ENCODE results near the gene SLC35E3.

Gene SLC35E3

GRCh38 chr12:68768431-68768939 is 22.5 kb downstream of the SLC35E3 start:
- no peak for DNase-seq (ENCODE audit: extremely low spot score, insufficient read length, low read depth)

DNA sequence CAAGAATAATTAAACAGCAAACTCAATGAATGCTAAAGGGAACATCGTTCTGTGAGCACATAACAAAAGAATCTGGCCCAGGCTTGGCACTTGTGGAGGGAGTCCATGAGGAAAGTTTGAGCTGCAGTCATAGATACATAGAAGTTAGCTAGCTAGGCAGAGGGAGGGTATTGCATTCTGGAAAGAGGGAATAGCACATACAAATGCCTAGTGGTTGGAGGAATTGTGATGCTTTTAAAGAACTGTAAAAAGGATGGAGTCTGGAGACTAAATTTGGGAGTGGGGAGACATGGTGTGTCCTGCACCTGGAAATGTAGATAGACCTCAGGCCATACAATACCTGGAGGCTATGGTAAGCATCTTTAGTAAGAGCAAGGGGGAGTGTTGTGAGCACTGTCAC is 24.0 kb downstream of the SLC35E3 start:
- no peak for FAIRE-seq

More at GRCh38 chr12:68768431-68768939, 22.5 kb downstream of the SLC35E3 start:
- no peak for FAIRE-seq

DNA sequence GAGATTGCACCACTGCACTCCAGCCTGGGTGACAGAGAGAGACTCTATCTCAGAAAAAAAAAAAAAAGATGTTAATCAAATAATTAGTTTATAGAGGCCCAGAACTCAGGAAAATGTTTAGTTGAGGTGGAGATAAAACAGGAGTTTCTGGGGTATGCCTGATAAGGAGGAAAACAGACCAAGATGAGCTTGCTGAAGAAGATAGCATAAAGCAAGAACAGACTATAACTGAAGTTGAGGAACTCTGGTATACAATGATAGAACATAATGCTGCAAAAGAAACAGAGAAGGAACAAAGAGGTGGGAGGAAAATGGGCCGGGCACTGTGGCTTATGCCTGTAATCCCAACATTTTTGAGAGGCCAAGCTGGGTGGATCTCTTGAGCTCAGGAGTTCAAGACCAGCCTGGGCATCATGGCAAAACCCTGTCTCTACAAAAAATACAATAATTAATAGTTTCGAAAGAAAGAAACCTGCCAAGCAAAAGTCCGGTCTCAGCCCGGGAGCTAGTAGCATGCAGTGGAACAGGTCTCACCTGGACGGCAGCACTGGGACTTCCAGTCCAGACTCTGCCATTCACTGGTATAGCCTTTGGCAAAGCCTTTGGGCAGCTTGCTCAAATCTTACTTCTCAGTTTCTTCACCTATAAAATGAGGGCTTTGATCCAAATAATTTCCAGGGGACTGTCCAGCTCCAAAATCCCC is 25.4 kb downstream of the SLC35E3 start:
- DNase-seq (ENCODE audit: extremely low spot score, insufficient read length, low read depth) (no peak), FAIRE-seq (no peak)

More for the DNA sequence above, 24.0 kb downstream of the SLC35E3 start:
- DNase-seq (ENCODE audit: extremely low spot score, insufficient read length, low read depth) = no peak

GRCh38 chr12:68772714-68773113 is 26.7 kb downstream of the SLC35E3 start:
- no peak for DNase-seq (ENCODE audit: extremely low spot score, insufficient read length, low read depth)

DNA sequence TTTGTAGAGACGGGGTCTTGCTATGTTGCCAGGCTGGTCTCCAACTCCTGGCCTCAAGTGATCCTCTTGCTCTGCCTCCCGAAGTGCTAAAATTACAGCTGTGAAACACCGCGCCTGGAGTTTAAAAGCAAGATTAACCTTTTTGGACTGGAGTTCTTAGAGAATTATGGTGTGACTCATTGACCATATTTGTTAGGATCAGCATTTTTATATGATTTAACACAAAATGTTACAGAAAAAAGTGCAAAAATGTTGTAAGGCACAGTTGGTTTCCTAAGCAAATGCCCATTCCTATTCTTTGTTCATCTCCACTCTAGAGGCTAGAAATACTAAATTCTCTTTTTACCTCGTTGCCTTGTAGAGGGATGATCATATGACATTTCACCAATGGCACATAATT is 27.6 kb downstream of the SLC35E3 start:
- no peak for DNase-seq (ENCODE audit: extremely low spot score, insufficient read length, low read depth)
- no peak for FAIRE-seq

More at GRCh38 chr12:68772714-68773113, 26.7 kb downstream of the SLC35E3 start:
- FAIRE-seq = peak; percentile 46

- no peak for DNase-seq (ENCODE audit: extremely low spot score, insufficient read length, low read depth)
- FAIRE-seq = no peak
Measured at GRCh38 chr12:68775121-68775630, 29.2 kb downstream of the SLC35E3 start.

DNA sequence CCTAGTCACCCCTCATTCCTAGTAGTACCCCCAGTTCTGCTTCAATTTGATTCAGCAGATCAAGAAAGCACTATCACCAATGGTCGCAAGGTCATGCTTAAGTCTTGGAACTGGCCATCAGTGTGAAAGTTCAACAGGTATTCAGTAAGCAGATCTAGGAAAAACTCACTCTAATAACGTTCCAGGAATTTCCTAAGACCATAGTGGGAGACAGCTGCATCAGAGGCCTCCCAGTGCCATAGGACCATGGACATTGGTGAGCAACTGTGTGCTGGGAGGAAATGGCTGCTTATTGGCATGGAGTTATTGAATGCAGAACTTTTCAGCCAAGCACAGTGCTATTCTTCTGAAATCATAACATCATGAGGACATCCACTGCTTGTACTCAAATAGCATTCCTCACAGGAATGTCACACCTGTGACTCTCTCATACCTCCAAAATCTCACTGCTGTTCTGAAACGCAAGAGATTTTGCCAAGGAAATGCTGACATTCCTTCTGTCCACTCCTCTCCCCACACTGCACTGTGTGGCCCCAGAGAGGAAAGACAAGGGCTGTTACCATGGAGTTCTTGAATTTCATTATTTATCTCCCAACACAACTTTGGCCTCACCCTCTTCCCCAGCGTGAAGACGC is 31.1 kb downstream of the SLC35E3 start:
- DNase-seq (ENCODE audit: extremely low spot score, insufficient read length, low read depth) = no peak
- FAIRE-seq = no peak

- FAIRE-seq (no peak), DNase-seq (ENCODE audit: extremely low spot score, insufficient read length, low read depth) (no peak)
Measured at GRCh38 chr12:68779280-68779679, 33.3 kb downstream of the SLC35E3 start.

DNA sequence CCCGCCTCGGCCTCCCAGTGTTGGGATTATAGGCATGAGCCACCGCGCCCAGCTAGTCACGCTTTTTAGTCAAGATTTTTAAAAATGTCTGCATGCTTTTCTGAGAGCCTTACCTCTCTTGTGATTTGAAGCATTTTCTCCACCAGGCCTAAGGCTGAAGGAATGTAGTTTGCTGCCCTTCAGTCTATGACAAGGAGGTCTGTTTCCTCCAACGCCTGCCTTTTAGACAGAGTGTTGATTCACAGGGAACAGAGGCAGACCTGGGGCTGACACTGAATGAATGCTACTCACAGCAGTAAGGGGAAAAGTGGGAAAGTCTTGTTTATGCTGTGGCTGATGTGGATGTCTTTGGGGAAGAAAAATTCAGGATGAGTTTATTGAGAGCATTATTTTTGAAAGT is 34.8 kb downstream of the SLC35E3 start:
- FAIRE-seq (no peak), DNase-seq (ENCODE audit: extremely low spot score, insufficient read length, low read depth) (no peak)

- FAIRE-seq = no peak
Measured at GRCh38 chr12:68781728-68782127, 35.8 kb downstream of the SLC35E3 start.

GRCh38 chr12:68784015-68784414 is 38.0 kb downstream of the SLC35E3 start:
- FAIRE-seq (no peak), DNase-seq (ENCODE audit: extremely low spot score, insufficient read length, low read depth) (no peak)

More at GRCh38 chr12:68781728-68782127, 35.8 kb downstream of the SLC35E3 start:
- no peak for DNase-seq (ENCODE audit: extremely low spot score, insufficient read length, low read depth)

GRCh38 chr12:68785358-68785757 is 39.4 kb downstream of the SLC35E3 start:
- FAIRE-seq = no peak

DNA sequence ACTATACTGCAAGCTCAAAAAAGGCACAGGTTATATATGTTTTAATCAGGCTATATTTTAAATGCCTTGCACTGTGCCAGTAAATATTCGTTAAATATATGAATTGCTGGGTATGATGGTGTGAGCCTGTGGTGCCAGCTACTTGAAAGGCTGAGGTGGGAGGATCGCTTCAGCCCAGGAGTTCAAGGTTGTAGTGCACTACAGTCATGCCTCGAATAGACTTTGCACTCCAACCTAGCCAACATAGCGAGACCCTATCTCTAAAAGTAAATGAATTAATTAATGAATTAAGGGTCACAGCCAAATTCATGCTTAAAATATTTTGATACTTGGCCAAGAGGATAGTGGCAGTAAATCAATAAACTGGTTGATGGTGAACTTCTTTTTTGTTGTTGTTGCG is 39.8 kb downstream of the SLC35E3 start:
- DNase-seq (ENCODE audit: extremely low spot score, insufficient read length, low read depth) (no peak), FAIRE-seq (no peak)

More at GRCh38 chr12:68785358-68785757, 39.4 kb downstream of the SLC35E3 start:
- no peak for DNase-seq (ENCODE audit: extremely low spot score, insufficient read length, low read depth)

DNA sequence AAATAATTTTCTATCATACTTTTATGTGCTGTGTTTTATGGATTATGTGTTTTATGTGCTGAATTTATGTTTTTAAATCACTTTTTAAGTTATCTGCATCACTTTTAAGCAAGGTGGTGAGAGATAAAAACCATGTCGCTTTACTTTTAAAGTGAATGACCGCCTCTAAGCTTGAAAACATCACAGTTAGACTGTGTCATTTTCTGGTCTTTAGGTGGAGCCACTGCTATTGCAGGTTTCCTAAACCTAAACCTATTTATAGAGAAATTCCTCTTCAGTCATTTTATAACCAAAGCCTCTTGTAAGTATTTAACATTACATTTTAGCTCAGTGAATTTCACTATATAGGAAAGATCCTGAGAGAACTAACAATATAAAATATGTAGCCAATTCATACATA is 41.0 kb downstream of the SLC35E3 start:
- no peak for DNase-seq (ENCODE audit: extremely low spot score, insufficient read length, low read depth)
- FAIRE-seq = no peak

DNA sequence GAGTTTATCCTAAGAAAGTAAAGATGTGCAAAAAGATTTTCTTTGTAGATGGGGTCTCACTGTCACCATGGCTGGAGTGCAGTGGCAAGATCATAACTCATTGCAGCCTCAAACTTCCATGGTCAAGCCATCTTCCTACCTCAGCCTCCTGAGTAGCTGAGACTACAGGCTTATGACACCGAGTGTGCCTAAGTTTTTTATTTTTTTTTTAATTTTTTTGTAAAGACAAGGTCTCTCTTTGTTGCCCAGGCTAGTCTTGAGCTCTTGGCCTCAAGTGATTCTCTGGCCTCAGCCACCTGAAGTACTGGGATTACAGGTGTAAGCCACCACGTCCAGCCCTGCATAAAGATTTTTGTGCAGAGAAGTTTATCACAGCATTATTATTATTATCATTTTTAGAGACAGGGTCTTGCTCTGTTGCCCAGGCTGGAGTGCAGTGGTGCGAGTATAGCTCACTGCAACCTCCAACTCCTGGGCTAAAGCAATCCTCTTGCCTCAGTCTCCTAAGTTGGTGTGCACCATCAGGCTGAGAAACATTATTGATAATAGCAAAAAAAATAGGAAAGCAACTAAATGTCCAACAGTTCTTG is 42.7 kb downstream of the SLC35E3 start:
- no peak for FAIRE-seq
- no peak for DNase-seq (ENCODE audit: extremely low spot score, insufficient read length, low read depth)

DNA sequence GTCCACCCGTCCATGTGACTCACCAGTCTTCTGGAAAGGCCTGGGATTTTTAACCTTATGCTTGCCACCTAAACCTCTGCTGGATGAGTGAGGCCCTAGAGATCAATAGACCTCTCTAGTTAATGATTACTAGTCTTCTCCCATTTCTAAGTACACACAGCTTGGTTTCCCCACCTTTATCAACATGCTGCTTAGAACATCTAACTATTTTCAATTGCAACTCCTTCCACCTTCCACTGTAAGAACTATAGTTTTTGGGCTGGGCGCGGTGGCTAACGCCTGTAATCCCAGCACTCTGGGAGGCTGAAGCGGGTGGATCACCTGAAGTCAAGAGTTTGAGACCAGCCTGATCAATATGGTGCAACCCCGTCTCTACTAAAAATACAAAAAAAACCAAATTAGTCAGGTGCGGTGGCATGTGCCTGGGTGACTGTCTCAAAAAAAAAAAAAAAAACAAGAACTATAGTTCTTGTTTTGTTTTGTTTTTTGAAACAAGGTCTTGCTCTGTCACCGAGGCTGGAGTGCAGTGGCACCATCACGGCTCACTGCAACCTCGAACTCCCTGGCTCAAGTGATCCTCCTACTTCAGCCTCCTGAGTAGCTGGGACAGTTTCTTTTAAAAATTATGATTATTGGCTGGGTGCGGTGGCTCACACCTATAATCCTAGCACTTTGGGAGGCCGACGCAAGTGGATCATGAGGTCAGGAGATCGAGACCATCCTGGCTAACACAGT is 43.3 kb downstream of the SLC35E3 start:
- FAIRE-seq (no peak), DNase-seq (ENCODE audit: extremely low spot score, insufficient read length, low read depth) (no peak)

DNA sequence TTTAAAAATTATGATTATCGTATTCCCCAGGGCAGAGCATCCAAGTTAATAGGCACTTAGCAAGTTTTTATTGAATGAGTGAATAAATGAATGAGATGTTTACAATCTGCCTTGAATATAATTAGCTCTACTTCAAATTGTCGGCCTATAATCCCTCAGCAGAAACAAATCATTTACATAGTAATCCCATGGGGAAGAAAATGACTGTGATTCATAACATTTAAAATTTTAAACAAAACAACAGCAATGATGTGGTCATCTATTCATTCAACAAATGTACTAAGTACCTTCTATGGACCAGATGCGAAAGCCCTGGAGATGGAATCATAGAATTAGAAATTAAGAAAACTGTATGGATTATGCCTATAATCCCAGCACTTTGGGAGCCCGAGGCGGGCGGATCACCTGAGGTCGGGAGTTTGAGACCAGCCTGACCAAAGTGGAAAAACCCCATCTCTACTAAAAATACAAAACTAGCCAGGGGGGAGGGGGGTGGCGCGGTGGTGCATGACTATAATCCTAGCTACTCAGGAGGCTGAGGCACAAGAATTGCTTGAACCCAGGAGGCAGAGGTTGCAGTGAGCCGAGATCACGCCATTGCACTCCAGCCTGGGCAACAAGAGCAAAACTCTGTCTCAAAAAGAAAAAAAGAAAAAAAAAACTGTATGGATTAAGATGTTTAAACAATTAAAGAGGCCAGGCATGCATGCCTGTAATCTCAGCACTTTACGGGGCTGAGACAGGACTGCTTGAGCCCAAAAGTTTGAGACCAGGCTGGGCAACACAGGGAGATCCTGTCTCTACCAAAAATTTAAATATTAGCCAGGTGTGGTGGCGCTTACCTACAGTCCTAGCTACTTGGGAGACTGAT is 44.3 kb downstream of the SLC35E3 start:
- FAIRE-seq (no peak), DNase-seq (ENCODE audit: extremely low spot score, insufficient read length, low read depth) (no peak)

DNA sequence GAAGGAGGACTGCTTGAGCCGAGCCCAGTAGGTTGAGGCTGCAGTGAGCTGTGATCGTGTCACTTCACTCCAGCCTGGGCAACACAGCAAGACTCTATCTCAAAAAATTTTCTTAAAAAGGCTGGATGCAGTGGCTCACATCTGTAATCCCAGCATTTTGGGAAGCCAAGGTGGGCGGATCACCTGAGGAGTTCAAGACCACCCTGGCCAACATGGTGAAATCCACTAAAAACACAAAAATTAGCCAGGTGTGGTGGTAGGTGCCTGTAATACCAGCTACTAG is 44.9 kb downstream of the SLC35E3 start:
- no peak for FAIRE-seq
- no peak for DNase-seq (ENCODE audit: extremely low spot score, insufficient read length, low read depth)

GRCh38 chr12:68791897-68792481 is 46.0 kb downstream of the SLC35E3 start:
- DNase-seq (ENCODE audit: extremely low spot score, insufficient read length, low read depth) = no peak

More at GRCh38 chr12:68791897-68792481, 46.0 kb downstream of the SLC35E3 start:
- no peak for FAIRE-seq

Data from GM18507 (cell line).